HG03025 (cell line): Measurements from ENCODE around the gene GAREM1.

Source experiments
- ATAC-seq: cut with Tn5 transposase; IDR thresholded peaks from one replicate; pipeline ENCODE4 v1.9.1; 2021; ENCODE audit warnings: mild to moderate bottlenecking, moderate library complexity; ENCODE audit not compliant: unreplicated experiment, low FRiP score

The GAREM1 gene

GRCh38 chr18:32213693-32214092, 257.0 kb downstream of the GAREM1 start:
- ATAC-seq: no peak
